ENCODE results near the gene MAD1L1.

MAD1L1 gene

GRCh38 chr7:1852517-1853430 is 380.0 kb downstream of the MAD1L1 start:
- DNase-seq (ENCODE audit: low read depth in 3 of 3), result no peak

GRCh38 chr7:1851721-1852516 is 380.8 kb downstream of the MAD1L1 start:
- no peak for DNase-seq (ENCODE audit: low read depth in 3 of 3)

DNA sequence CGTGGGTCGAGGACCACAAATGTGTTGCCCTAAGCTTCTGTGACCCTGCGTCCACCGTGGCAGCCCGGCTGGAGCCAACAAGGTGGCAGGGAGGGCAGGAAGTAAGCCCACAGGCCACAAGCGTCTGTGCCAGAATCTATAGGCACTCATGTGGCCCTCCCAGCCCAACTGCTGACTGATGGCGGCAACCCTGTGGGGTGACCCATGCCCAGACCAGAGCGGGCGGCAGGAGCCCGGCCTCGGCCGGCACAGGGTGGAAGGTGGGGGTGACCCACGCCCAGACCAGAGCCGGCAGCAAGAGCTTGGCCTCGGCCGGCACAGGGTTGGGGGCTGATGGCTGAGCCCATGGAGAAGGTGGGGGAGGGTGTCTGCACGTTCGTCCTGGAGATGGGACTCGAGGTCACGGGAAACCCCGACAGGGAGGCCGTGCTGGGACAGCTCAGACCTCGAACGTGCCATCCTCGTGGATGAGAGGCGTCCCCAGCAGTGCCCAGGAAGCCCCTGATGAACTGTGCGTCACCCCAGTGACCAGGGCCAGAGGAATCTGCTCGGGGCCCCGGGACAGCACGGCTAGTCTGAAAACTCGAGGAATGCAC is 381.7 kb downstream of the MAD1L1 start:
- DNase-seq (ENCODE audit: low read depth in 3 of 3), result no peak

DNA sequence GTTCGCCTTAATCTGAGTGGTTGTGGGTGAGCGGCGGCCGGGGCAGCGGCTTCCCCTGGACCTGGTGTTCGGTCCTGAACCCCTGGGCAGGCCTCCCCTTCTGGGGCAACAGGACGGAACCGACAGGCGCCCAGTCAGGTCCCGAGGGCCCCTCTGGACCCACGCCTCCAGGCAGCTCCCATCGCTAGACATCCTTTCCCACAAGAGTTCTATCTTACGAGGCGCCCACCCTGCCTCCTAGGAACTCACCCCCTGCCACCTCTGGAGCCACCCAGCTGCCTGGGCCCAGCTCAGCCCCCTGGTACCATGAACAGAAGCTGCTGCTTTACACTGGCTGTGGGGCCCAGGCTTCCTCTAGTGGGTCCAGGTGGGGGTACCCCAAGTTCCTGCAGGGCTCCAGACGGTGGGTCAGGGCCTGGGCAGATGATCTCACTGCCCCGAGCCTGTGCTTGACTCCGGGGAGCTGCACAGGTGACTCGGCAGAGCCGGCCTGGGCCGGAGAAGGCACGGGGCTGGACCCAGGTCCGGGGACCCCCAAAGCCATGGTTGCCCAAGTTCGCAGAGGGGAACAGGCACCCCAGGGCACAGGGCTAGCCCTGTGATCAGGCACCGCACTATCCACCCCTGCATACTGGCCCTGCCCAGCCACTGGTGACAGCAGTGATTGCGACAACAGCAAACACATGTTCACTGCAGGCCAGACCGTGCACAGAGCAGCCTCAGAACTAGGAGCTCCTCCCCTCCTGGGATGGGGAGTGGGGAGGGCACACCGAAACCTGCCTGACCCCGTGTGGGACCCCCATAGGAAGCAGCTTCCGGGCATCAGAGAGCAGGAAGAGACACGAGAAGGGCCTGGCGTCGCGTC is 382.4 kb downstream of the MAD1L1 start:
- no peak for DNase-seq (ENCODE audit: low read depth in 3 of 3)

DNA sequence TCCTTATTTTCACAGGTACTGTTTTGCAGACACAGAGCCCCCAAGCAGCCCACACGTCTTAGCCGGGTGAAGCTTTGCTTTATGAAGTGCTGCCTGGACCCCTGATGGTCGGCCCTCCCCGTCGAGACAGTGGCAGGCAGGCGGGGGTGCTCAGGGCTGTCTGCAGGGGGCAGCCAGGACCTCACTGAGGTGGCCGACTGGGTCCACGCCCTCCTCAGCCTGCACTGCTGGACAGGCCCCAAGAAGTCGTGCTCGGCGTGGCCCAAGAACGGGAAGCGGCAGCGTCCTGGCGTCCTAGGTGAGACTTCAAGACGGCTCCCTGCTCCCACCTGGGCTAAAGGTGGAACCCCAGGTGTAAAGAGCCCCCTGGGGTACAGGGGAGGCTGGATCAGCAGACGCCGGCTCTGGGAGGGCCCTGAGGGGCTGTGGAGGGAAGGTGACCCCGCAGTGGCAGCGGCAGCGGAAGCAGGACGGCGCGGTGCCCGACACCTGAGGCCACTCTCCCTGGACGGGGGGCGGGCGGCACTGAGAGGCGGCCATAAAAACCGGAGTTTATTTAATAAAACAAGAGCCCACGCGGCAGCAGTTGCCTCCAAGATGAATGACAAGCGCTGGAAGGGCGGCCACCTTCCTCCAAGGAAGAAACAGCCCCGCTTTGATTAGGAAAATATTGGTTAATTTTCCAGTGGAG is 383.2 kb downstream of the MAD1L1 start:
- no peak for DNase-seq (ENCODE audit: low read depth in 3 of 3)

- no peak for DNase-seq (ENCODE audit: low read depth in 3 of 3)
Measured at GRCh38 chr7:1848911-1849311, 383.8 kb downstream of the MAD1L1 start.

DNA sequence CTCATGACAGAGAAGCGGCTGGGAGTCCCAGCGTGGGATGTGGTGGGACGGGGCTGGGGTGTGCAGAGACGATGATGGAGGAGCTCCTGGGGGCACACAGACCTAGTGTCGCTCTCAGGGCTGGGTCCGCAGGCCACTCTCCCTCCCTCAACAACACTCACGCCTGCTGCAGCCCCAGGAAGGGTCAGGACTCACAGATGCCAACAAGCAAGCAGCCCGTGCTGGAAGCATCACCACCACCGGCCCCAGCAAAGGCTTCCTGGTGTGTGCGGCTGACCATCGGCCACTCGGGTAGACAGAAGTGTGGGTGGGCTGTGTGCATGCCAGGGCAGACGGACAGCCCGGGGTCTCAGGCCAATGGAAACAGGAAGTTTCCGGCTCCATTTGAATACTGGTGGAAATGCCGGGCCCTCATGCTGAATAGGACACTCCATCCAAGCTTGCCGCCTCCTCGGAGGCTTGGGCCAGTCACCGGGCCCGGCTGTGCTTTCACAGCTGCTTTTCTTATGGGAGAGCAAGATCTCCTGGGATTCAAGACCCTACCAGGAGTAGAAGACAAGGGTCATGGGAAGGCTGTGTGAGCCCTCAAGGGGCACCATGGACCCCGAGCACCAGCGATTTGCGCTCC is 384.6 kb downstream of the MAD1L1 start:
- DNase-seq (ENCODE audit: low read depth in 3 of 3), result no peak

DNA sequence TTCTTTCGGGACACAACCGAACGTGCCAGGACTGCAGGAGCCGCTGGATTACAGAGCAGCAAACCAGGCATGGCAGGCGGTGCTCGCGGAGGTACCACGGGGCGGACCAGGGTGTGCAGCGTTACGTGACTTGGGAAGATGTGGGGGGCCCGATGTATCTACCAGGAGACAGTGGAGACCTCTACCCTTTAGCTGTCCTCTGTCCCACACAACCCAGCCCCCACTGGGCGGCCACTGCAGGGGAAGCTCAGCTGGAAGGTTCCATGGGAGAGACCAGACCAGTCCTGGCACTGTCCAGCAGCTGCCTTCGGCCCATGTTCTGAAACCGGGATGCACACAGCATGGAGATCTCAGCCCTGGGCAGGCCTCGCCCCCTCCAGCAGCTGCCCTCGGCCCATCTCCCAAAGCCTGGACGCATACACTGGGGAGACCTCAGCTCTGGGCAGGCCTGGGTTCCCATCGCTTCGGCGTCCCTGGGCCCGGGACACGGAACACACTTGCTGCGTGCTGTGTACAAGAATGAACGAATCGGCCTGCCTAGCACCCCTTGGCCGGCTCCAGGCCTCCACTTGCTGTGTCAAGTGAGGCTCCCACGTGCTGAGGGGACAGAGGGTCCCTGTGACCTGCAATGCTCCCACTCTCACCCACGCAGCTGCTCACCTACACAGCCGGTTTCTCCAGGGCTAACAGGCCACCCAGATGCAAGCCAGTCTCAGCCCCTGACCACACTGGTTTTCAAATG is 385.3 kb downstream of the MAD1L1 start:
- no peak for DNase-seq (ENCODE audit: low read depth in 3 of 3)

- no peak for DNase-seq (ENCODE audit: low read depth in 3 of 3)
Measured at GRCh38 chr7:1846331-1847065, 386.2 kb downstream of the MAD1L1 start.

DNA sequence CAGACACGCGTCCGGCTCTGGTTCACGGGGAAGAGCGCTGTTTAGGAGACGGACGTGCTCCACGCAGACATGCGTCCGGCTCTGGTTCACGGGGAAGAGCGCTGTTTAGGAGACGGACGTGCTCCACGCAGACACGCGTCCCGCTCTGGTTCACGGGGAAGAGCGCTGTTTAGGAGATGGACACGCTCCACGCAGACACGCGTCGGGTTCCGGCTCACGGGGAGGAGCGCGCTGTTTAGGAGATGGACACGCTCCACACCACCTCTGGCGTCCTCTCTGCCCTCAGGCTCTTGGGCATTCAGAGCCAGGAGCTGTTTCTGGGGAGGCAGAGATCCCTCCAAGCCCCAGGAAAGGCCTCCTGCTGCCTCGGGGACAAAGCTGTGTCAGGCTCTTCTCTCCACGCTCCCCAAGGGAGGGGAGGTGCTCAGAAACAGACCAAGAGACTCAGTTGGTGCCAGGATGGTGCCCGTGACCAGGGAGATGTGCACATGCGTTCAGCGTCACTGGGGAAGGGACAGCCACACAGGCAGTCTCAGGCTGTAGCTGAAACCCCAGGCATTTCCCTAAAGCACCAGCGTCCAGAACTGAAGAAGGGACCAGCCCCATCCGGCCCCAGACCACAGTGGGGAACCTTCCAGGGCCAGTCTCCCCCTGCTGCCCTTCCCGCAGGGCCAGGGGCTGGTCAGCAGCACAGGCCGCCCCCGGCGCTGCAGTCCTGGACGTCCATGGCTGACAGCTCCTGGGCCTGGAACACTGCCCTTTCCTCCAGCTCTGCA is 387.0 kb downstream of the MAD1L1 start:
- no peak for DNase-seq (ENCODE audit: low read depth in 3 of 3)

GRCh38 chr7:1844951-1845390 is 387.8 kb downstream of the MAD1L1 start:
- DNase-seq (ENCODE audit: low read depth in 3 of 3), result no peak

- no peak for DNase-seq (ENCODE audit: low read depth in 3 of 3)
Measured at GRCh38 chr7:1844336-1844950, 388.3 kb downstream of the MAD1L1 start.

DNA sequence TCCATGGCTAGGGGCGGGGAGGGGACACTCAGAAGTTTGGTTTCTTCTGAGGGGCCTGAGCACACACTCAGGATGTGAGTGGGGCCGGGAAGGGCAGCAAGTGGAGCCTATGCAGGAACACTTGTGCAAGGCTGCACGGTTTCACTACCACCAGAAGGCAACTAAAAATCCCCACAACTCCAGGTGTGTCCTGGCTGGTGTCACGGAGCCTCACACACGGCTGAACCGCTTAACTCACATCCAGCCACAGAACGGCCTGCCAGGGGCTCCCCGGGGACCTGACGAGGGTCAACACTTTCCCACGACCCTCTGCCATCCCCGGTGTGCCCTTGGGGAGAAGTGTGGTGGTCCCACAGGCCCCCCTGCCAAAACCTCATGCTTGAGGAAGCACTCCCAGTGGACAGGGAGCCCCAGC is 388.8 kb downstream of the MAD1L1 start:
- no peak for DNase-seq (ENCODE audit: low read depth in 3 of 3)

DNA sequence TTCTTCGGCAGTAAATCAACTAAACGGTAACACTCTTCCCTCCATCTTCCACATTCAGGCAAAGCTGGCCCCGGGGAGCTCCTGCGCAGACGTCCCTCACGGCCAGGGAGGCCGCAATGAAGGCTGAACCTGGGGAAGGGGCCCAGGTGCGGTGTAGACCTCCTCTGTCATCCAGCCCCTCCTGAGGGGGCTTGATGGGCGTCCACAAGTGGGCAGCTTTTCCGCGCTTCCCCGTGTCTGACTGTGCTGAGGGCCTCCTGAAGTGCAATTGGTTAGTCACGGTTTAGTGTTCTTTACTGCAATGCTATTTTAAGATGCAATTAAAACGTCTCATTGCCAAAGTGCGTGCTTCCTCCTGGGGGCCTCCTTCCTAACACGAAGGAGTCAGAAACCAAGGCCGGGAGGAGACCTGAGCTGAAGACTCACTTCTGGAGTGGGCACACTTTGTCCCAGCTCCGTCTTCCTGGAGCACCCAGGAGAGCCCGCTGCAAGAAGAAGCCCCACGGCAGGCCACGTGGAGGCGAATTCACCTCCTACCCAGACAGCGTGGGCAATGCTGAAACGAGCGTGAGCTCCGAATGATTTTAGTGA is 389.4 kb downstream of the MAD1L1 start:
- no peak for DNase-seq (ENCODE audit: low read depth in 3 of 3)

DNA sequence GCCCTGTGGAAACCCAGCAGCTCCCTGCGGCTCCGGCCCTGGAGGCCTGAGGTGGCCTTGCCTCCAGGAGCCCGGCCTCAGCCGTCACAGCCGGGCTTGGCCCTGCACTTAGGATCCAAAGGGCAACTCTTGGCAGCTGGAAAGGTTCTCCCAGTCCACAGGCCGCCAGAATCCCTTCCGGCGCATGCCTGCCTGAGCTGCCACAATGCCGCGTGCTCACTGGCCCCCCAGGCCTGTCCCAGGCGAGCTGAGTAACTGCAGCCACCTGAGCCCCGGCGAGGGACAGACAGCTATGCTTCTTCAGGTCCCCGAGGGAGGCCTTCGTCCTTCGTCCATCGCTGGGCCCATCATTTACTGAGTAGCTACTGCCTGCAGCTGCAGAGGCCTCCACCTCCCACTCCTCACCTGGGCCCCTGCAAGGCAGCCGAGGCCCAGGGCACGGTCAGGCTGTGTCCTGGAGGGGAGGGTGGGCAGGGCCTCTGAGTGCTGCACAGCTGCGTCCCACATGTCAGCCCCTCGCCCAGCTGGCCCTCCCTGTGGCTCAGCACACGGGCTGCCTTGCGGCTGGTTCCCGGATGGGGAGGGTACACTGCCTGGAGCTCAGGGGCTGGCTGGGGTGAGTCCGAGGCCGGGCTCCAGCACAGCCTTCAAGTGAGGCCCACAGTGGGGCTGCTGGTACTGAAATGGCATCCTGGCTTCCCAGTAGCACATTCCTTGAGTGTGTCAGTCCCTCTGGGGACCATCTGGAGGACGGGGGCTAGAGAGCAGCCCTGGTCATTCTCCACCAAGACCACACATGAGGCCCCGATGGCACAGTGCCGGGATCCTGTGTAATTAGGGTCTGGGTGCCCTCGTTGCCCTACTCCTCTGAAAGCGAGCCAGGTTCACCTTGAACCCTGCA is 390.2 kb downstream of the MAD1L1 start:
- DNase-seq (ENCODE audit: low read depth in 3 of 3), result no peak

Measured in stimulated activated CD4-positive, alpha-beta T cell treated with anti-CD3 and anti-CD28 coated beads, TNF-alpha, amount 100 ng/mL, for 48 hours (primary cell).